Measurements from ENCODE around the gene IFT74. TPM values are rescaled to one million over a fixed set of nuclear protein-coding genes. Genes with fewer than 3 reads are reported as not detected.
A peak's percentile ranks its signal among the peaks of the same experiment; 100 is the strongest.

The IFT74 gene
- total RNA-seq, 1 donor from 2014 or later, result 17.0 TPM

- Mint-ChIP-seq H3K27me3 (ENCODE audit: unreplicated experiment) (no peaks in the 10 kb centered on the region), H3K4me3 (ENCODE audit: unreplicated experiment) (no peak overlapping the region), H3K27ac (ENCODE audit: unreplicated experiment) (no peak overlapping the region), H3K4me1 (ENCODE audit: unreplicated experiment) (peaks cover 15% of the 10 kb centered on the region), H3K9me3 (ENCODE audit: unreplicated experiment) (peaks cover 14% of the 10 kb centered on the region), H3K36me3 (ENCODE audit: unreplicated experiment) (peaks cover 17% of the 10 kb centered on the region)
- TF ChIP-seq, protein P1, sequence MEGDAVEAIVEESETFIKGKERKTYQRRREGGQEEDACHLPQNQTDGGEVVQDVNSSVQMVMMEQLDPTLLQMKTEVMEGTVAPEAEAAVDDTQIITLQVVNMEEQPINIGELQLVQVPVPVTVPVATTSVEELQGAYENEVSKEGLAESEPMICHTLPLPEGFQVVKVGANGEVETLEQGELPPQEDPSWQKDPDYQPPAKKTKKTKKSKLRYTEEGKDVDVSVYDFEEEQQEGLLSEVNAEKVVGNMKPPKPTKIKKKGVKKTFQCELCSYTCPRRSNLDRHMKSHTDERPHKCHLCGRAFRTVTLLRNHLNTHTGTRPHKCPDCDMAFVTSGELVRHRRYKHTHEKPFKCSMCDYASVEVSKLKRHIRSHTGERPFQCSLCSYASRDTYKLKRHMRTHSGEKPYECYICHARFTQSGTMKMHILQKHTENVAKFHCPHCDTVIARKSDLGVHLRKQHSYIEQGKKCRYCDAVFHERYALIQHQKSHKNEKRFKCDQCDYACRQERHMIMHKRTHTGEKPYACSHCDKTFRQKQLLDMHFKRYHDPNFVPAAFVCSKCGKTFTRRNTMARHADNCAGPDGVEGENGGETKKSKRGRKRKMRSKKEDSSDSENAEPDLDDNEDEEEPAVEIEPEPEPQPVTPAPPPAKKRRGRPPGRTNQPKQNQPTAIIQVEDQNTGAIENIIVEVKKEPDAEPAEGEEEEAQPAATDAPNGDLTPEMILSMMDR (IDR thresholded peaks at IDR 0.05), result no peak
- DNase-seq (ENCODE audit: extremely low spot score, unreplicated experiment), result no peak
Measured at GRCh38 chr9:26935847-26936246, 20.4 kb upstream of the IFT74 start.

DNA sequence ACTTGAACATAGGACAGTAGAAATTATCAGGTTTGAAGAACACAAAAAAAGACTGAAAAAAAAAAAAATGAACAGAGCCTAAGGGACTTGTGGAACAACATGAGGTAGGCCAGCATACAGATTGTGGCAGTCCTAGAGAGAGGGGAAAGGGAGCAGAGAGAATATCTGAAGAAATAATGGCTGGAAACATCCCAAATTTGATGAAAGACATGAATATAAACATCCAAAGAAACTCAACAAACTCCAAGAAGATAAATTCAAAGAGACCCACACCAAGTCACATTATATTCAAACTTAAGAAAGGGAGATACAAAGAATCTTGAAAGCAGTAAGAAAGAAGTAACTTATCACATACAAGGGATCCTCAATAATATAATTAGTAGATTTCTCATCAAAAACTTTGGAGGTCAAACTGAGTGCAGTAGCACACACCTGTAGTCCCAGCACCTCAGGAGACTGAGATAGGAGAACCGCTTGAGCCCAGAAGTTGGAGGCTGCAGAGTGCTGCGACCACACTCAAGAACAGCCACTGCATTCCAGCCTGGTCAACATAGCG lies 18.3 kb upstream of the IFT74 start:
- no peak overlapping the region for H3K4me3 Mint-ChIP-seq (ENCODE audit: unreplicated experiment)
- no peaks in the 10 kb centered on the region for H3K27me3 Mint-ChIP-seq (ENCODE audit: unreplicated experiment)
- H3K27ac Mint-ChIP-seq (ENCODE audit: unreplicated experiment), result no peak overlapping the region
- H3K9me3 Mint-ChIP-seq (ENCODE audit: unreplicated experiment), result peaks cover 14% of the 10 kb centered on the region
- peaks cover 19% of the 10 kb centered on the region for H3K4me1 Mint-ChIP-seq (ENCODE audit: unreplicated experiment)
- TF ChIP-seq, protein P1 (IDR thresholded peaks at IDR 0.05), result no peak
- DNase-seq (ENCODE audit: extremely low spot score, unreplicated experiment), result no peak
- H3K36me3 Mint-ChIP-seq (ENCODE audit: unreplicated experiment), result peaks cover 11% of the 10 kb centered on the region

DNA sequence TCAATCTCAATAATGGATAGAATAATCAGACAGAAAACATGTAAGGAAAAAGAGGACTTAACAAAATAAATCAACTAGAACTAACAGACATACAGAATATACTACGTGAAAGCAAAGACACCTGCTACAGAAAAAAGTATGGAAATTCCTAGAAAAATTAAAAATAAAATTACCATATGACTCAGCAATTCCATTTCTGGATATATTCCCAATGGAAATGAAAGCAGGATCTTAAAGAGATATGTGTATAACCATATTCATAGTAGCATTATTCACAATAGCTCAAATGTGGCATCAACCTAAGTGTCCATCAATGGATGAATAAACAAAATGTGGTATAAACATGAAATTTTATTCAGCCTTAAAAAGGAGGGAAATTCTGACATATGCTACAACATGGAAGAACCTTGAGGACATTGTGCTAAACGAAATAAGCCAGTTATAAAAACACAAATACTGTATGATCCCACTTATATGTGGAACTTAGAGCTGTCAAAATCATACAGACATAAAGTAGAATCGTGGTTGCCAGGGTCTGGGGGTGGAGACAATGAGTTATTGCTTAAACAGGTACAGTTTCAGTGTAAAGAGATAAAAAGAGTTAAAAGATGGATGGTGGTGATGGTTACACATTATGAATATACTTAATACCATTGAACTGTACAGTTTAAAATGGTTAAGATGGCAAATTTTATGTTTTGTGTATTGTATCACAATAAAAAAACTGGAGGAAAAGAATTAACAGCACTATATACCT lies 16.1 kb upstream of the IFT74 start:
- Mint-ChIP-seq H3K4me3 (ENCODE audit: unreplicated experiment) (no peak overlapping the region), H3K4me1 (ENCODE audit: unreplicated experiment) (peaks cover 36% of the 10 kb centered on the region)
- no peak for DNase-seq (ENCODE audit: extremely low spot score, unreplicated experiment)

GRCh38 chr9:26940779-26941178 lies 15.4 kb upstream of the IFT74 start:
- no peak for DNase-seq (ENCODE audit: extremely low spot score, unreplicated experiment)
- H3K9me3 Mint-ChIP-seq (ENCODE audit: unreplicated experiment), result peaks cover 14% of the 10 kb centered on the region
- peaks cover 42% of the 10 kb centered on the region for H3K4me1 Mint-ChIP-seq (ENCODE audit: unreplicated experiment)
- TF ChIP-seq, protein P1 (IDR thresholded peaks at IDR 0.05), result no peak
- peaks cover 14% of the 10 kb centered on the region for H3K36me3 Mint-ChIP-seq (ENCODE audit: unreplicated experiment)
- H3K27ac Mint-ChIP-seq (ENCODE audit: unreplicated experiment), result no peak overlapping the region
- no peaks in the 10 kb centered on the region for H3K27me3 Mint-ChIP-seq (ENCODE audit: unreplicated experiment)
- no peak overlapping the region for H3K4me3 Mint-ChIP-seq (ENCODE audit: unreplicated experiment)

More for the DNA sequence above, 16.1 kb upstream of the IFT74 start:
- Mint-ChIP-seq H3K27me3 (ENCODE audit: unreplicated experiment) (no peaks in the 10 kb centered on the region), H3K27ac (ENCODE audit: unreplicated experiment) (peak overlapping the region; percentile 0), H3K9me3 (ENCODE audit: unreplicated experiment) (peaks cover 14% of the 10 kb centered on the region), H3K36me3 (ENCODE audit: unreplicated experiment) (peaks cover 14% of the 10 kb centered on the region)
- TF ChIP-seq, protein P1 (IDR thresholded peaks at IDR 0.05), result no peak

DNA sequence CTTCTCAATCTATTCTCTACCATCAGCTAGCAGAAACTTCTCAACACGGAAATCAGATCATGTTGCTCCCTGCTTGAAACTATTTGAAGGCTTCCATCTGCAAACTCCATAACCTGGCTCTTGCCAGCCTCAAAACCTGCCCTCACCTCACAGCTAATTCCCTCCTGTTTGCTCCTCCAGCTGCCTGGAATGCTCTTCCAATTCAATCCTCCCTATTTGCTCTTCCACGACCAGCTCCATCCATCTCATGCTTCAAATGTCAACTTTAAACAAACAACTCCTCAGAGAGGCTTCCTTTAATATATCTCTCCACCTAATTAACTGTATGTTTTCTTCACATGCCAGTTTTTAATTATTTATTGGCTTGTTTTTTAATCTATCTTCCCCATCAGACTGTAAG lies 10.6 kb upstream of the IFT74 start:
- peaks cover 6% of the 10 kb centered on the region for H3K36me3 Mint-ChIP-seq (ENCODE audit: unreplicated experiment)
- peaks cover 38% of the 10 kb centered on the region for H3K4me1 Mint-ChIP-seq (ENCODE audit: unreplicated experiment)
- TF ChIP-seq, protein P1 (IDR thresholded peaks at IDR 0.05), result no peak
- no peaks in the 10 kb centered on the region for H3K27me3 Mint-ChIP-seq (ENCODE audit: unreplicated experiment)
- peak overlapping the region; percentile 100 for H3K27ac Mint-ChIP-seq (ENCODE audit: unreplicated experiment)
- DNase-seq (ENCODE audit: extremely low spot score, unreplicated experiment), result no peak
- H3K9me3 Mint-ChIP-seq (ENCODE audit: unreplicated experiment), result no peaks in the 10 kb centered on the region
- H3K4me3 Mint-ChIP-seq (ENCODE audit: unreplicated experiment), result peak overlapping the region; percentile 93
